ENCODE data around the gene FAT3. TPM values are rescaled to one million over a fixed set of nuclear protein-coding genes. Genes with fewer than 3 reads are reported as not detected.

Gene FAT3
- total RNA-seq, 1 experiment from 2014 or later, result 0.02 TPM

DNA sequence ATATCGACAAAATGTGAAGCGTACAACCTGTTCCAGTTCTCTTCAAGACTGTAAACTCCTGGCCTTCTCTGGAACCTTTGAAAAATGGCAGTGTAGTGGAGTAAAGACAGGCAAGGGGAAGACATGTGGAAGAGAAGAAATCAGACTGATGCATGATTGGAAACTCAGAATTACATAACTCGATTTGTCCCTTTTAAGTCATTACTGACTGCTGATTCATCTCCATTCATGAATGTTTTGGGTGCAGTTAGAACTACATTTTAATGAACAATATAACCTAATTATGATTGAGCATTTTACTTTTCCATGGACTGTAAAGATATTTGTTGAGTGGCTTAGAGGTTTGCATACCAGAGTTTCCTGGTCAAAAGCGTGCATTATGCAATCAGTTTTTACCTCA, 32.9 kb downstream of the FAT3 start (continued):
- no peak for TF ChIP-seq REST (IDR thresholded peaks at IDR 0.05; ENCODE audit: low read depth)
- TF ChIP-seq, protein P1, sequence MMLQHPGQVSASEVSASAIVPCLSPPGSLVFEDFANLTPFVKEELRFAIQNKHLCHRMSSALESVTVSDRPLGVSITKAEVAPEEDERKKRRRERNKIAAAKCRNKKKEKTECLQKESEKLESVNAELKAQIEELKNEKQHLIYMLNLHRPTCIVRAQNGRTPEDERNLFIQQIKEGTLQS (IDR thresholded peaks at IDR 0.05), result no peak
- TF ChIP-seq ZFX (IDR thresholded peaks at IDR 0.05), result no peak

GRCh38 chr11:92259861-92260260, 35.2 kb downstream of the FAT3 start:
- ChIA-PET CTCF (no interaction called here), POLR2A (no interaction called here), RAD21 (ENCODE audit: low non-redundant PET in 1 of 2, low total read pairs in 2 of 2, uncharacterized antibody in 2 of 2, unreplicated experiment in 2 of 2) (no interaction called here)
- no peaks in the 10 kb centered on the region for H3K79me2 ChIP-seq (ENCODE audit: insufficient read depth, low read length)
- BruUV-seq (replicated peaks), result no TSS peak
- no peaks in the 10 kb centered on the region for H3K4me1 ChIP-seq (ENCODE audit: control insufficient read depth in 1 of 2, insufficient read depth in 2 of 2, low read length in 2 of 2)
- no peak for ATAC-seq
- H4K20me1 ChIP-seq (ENCODE audit: insufficient read depth), result no peaks in the 10 kb centered on the region
- no peaks in the 10 kb centered on the region for H3K27me3 ChIP-seq (ENCODE audit: insufficient read depth, low read length)
- H3K9ac ChIP-seq (ENCODE audit: low read length), result no peak overlapping the region
- TF ChIP-seq, protein P2, sequence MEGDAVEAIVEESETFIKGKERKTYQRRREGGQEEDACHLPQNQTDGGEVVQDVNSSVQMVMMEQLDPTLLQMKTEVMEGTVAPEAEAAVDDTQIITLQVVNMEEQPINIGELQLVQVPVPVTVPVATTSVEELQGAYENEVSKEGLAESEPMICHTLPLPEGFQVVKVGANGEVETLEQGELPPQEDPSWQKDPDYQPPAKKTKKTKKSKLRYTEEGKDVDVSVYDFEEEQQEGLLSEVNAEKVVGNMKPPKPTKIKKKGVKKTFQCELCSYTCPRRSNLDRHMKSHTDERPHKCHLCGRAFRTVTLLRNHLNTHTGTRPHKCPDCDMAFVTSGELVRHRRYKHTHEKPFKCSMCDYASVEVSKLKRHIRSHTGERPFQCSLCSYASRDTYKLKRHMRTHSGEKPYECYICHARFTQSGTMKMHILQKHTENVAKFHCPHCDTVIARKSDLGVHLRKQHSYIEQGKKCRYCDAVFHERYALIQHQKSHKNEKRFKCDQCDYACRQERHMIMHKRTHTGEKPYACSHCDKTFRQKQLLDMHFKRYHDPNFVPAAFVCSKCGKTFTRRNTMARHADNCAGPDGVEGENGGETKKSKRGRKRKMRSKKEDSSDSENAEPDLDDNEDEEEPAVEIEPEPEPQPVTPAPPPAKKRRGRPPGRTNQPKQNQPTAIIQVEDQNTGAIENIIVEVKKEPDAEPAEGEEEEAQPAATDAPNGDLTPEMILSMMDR (IDR thresholded peaks at IDR 0.05 in 2 of 3, conservative IDR thresholded peaks at IDR 0.05 in 1 of 3; ENCODE audit: borderline replicate concordance in 1 of 3, insufficient read depth in 1 of 3, low read depth in 2 of 3, low read length in 2 of 3), result no peak
- TF ChIP-seq SIN3A (IDR thresholded peaks at IDR 0.05; ENCODE audit: low read depth), result no peak
- TF ChIP-seq ZFX (IDR thresholded peaks at IDR 0.05), result no peak
- no peak for TF ChIP-seq EGR1 (IDR thresholded peaks at IDR 0.05; ENCODE audit: low read depth)
- TF ChIP-seq CBX3 (IDR thresholded peaks at IDR 0.05; ENCODE audit: low read depth), result no peak
- no peak for TF ChIP-seq FOSL1 (IDR thresholded peaks at IDR 0.05; ENCODE audit: low read depth)
- TF ChIP-seq TCF7L2 (IDR thresholded peaks at IDR 0.05; ENCODE audit: borderline replicate concordance, extremely low read depth, insufficient read depth, insufficient read length), result no peak
- no peak overlapping the region for H2AFZ ChIP-seq (ENCODE audit: low read depth, low read length, poor library complexity, severe bottlenecking)
- H3K9me3 ChIP-seq (ENCODE audit: control insufficient read depth in 1 of 2, insufficient read depth in 1 of 2, low read depth in 1 of 2, low read length in 2 of 2), result peaks cover 4 to 24% of the 10 kb centered on the region in 2 experiments; a peak in 2 of 4 replicates
- no peaks in the 10 kb centered on the region for H3K9me2 ChIP-seq (ENCODE audit: insufficient read depth)
- intact Hi-C loops (cut with micrococcal nuclease), result no loop called here
- H3K27ac ChIP-seq (ENCODE audit: low read depth, low read length), result no peak overlapping the region
- H3K36me3 ChIP-seq (ENCODE audit: control insufficient read depth in 1 of 2, insufficient read depth in 2 of 2, low read length in 2 of 2), result no peaks in the 10 kb centered on the region
- DNase-seq (ENCODE audit: low read depth, low spot score), result no peak
- no peak overlapping the region for H3K4me3 ChIP-seq (replicated peaks in 1 of 2; ENCODE audit: low read depth in 1 of 2, low read length in 2 of 2)
- H3K4me2 ChIP-seq (ENCODE audit: low read length), result no peak overlapping the region
